Body of pancreas (tissue), 4 donors: ENCODE data around the gene NFATC2. TPM values are rescaled to one million over a fixed set of nuclear protein-coding genes. Genes with fewer than 3 reads are reported as not detected.

Source experiments
- ATAC-seq: fragments of 150-250 bp; one replicate; pipeline ENCODE4 v1.9.1; 2016
- DNase-seq, 4 donors: peaks; one replicate each; pipeline ENCODE4 v3.0.0-alpha.2; 2019
- H3K27ac ChIP-seq, 4 donors: fragments of 200-600 bp; sonication (generic); 1 replicate in 3 of 4; 2 replicates in 1 of 4; pipeline versions ENCODE4 v1.5.1 to v1.6.1; 2016 to 2019; ENCODE audit warnings: mild to moderate bottlenecking in 1 of 4, mixed read lengths in 1 of 4, moderate library complexity in 1 of 4
- H3K27me3 ChIP-seq, 2 donors: fragments of 200-600 bp; sonication (generic); one replicate each; pipeline ENCODE4 v1.6.0; 2016; ENCODE audit warnings: mild to moderate bottlenecking in 1 of 2
- H3K36me3 ChIP-seq, 2 donors: fragments of 200-600 bp; sonication (generic); replicated peaks in 1 of 2; 2 replicates each; pipeline ENCODE4 v1.5.1; 2016; ENCODE audit warnings: low read depth in 2 of 2; ENCODE audit not compliant: insufficient read depth in 1 of 2
- H3K4me1 ChIP-seq: fragments of 200-600 bp; sonication (generic); one replicate; pipeline ENCODE4 v1.6.0; 2016
- H3K4me3 ChIP-seq, 2 donors: fragments of 200-600 bp; sonication (generic); 1 replicate in 1 of 2; 2 replicates in 1 of 2; pipeline ENCODE4 v1.5.1; 2016 to 2019
- H3K9me3 ChIP-seq, 3 donors: fragments of 200-600 bp; sonication (generic); 1 replicate in 2 of 3; 2 replicates in 1 of 3; pipeline ENCODE4 v1.5.1; 2016
- POLR2A ChIP-seq, 3 donors: fragments of 450-650 bp; IDR thresholded peaks; one replicate each; pipeline ENCODE4 v1.6.1; 2016; ENCODE audit warnings: antibody characterized with exemption in 3 of 3, mild to moderate bottlenecking in 2 of 3
- WGBS, 2 donors: methylation state at CpG; one replicate each; pipeline ENCODE4 v1.1.5; 2017; 5-methylcytosine and 5-hydroxymethylcytosine counted together
- intact Hi-C: fragments of 100-400 bp; cut with DNase I; formaldehyde crosslinking; loops from one replicate; pipeline ENCODE4 v1.15.1; 2023
- total RNA-seq, 2 donors: library from RNA; depleted of rRNA; stranded (reverse); fragments of >200 nt; gene quantifications; one replicate each; pipeline ENCODE4 v1.1.0, GENCODE V29; 2016
- TF ChIP-seq, protein P1 (sequence below), 7 experiments: fragments of 450-650 bp in 4 of 7; fragments of 200-600 bp in 3 of 7; sonication (generic) in 3 of 7; IDR thresholded peaks; one replicate each; pipeline ENCODE4 v1.5.1; 2016 to 2019; ENCODE audit warnings: antibody characterized with exemption in 7 of 7

The NFATC2 gene
- total RNA-seq, 2 donors from 2014 or later = 4.9 to 7.6 TPM

DNA sequence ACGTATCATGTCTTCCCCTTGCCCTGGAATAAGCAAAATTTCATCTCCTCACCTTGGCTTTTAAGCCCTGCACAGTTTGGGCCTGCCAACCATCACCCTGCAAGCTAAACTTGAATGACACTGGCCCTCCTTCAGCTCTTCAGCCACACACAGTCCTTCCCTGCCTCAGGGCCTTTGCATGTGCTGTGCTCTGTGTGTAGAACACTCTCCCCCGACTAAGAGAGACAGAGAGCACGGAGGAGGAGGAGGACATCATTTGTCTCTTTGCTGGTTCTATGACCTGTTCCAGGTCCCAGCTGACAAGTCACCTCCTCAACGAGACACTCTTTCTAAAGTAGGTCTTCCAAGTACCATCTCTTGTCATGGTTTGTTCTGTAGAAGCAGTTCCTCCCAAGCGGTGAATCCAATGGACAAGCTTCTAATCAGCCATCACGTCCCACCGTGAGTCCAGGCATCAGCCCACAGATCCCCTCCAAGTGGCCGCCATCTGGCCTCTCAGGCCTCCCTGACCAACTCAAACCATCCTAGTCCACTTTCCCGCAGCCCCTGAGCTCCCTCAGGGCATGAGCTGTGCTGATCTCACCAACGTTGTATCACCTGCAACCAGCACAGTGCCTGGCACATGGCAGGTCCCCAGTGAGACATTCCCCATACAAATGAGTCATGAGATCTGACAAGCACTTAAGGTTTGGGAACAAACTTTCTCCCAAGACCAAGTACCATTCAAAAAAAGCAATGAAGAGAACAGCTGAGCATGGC, 30.5 kb downstream of the NFATC2 start:
- 94 to 95% methylated on average over 10 of the region's 10 CpGs for WGBS, 2 donors

DNA sequence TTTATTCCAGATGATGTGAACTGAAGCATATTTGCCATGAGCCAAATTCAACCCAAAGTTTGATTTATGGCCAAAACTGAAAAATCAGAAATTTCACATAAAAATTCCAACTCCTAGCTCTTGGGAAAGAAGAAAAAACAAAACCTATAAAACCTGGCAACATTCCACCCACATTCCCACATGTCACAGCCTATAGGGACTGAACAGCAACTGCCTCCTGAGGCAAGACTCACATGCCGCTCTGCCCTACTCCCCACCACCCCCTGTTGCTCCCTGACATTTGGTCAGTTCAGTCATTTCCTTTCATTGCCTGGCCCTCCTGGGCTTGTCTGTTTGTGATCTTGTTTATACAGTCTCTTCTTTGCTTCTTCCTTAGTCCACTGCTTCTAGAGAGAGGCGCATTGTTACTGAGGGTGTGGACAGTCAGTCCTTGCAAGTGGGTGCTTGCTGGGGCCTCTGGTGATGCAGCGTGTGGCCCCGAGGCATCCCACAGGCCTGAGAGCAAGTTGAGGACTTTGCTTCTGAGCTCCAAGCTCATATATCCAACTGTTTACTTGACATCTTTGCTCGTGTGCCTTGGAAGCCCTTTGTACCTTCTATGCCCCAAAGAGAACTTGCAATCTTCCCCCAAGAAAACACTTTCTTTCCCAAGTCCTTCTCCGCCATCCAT, 31.4 kb downstream of the NFATC2 start:
- WGBS, 2 donors = 97 to 100% methylated on average over 6 of the region's 6 CpGs
- H3K4me3 ChIP-seq = no peak overlapping the region
- no peak for DNase-seq
- no peak for TF ChIP-seq POLR2A (IDR thresholded peaks at IDR 0.05)
- TF ChIP-seq, protein P1, sequence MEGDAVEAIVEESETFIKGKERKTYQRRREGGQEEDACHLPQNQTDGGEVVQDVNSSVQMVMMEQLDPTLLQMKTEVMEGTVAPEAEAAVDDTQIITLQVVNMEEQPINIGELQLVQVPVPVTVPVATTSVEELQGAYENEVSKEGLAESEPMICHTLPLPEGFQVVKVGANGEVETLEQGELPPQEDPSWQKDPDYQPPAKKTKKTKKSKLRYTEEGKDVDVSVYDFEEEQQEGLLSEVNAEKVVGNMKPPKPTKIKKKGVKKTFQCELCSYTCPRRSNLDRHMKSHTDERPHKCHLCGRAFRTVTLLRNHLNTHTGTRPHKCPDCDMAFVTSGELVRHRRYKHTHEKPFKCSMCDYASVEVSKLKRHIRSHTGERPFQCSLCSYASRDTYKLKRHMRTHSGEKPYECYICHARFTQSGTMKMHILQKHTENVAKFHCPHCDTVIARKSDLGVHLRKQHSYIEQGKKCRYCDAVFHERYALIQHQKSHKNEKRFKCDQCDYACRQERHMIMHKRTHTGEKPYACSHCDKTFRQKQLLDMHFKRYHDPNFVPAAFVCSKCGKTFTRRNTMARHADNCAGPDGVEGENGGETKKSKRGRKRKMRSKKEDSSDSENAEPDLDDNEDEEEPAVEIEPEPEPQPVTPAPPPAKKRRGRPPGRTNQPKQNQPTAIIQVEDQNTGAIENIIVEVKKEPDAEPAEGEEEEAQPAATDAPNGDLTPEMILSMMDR (IDR thresholded peaks at IDR 0.05) = no peak
- no peaks in the 10 kb centered on the region for H3K9me3 ChIP-seq
- H3K36me3 ChIP-seq = peaks cover 0 to 4% of the 10 kb centered on the region in 2 donors
- intact Hi-C loops = no loop called here
- no peak overlapping the region for H3K27ac ChIP-seq
- H3K4me1 ChIP-seq = no peaks in the 10 kb centered on the region
- no peaks in the 10 kb centered on the region for H3K27me3 ChIP-seq
- no peak for ATAC-seq

More for the DNA sequence above, 30.5 kb downstream of the NFATC2 start:
- no peak for DNase-seq
- no peaks in the 10 kb centered on the region for H3K9me3 ChIP-seq
- TF ChIP-seq, protein P1 (IDR thresholded peaks at IDR 0.05) = no peak
- TF ChIP-seq POLR2A (IDR thresholded peaks at IDR 0.05) = no peak
- no peak overlapping the region for H3K27ac ChIP-seq
- H3K4me3 ChIP-seq = no peak overlapping the region
- H3K27me3 ChIP-seq = no peaks in the 10 kb centered on the region
- intact Hi-C loops = no loop called here
- H3K36me3 ChIP-seq = peaks cover 0 to 4% of the 10 kb centered on the region in 2 donors
- no peak for ATAC-seq
- H3K4me1 ChIP-seq = no peaks in the 10 kb centered on the region

DNA sequence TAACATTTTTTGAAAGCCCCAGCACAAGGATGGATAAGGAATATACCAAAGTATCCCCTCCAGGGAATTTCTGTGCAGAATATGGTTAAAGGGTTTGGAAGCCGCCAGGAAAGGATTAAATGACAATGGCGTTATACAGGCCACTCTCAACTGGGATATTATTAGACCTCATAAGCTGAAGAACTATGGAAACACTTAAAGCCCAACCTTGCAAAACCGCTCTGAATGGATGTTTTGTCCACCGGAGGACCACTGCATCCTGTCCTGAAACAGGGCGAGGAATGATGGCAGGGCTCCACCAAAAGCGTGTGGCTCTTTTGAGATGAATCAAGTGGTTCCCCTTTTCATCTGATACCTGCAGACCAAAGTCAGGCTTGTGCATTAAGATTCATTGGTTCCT, 32.4 kb downstream of the NFATC2 start:
- Histone ChIP-seq H3K36me3 (peaks cover 0 to 4% of the 10 kb centered on the region in 2 donors), H3K4me3 (no peak overlapping the region), H3K27me3 (no peaks in the 10 kb centered on the region), H3K9me3 (no peaks in the 10 kb centered on the region), H3K27ac (no peak overlapping the region), H3K4me1 (no peaks in the 10 kb centered on the region)
- ATAC-seq (no peak), DNase-seq (no peak)
- intact Hi-C loops = no loop called here
- WGBS, 2 donors = 90 to 92% methylated on average over 6 of the region's 6 CpGs
- TF ChIP-seq, protein P1 (IDR thresholded peaks at IDR 0.05) = no peak
- no peak for TF ChIP-seq POLR2A (IDR thresholded peaks at IDR 0.05)

DNA sequence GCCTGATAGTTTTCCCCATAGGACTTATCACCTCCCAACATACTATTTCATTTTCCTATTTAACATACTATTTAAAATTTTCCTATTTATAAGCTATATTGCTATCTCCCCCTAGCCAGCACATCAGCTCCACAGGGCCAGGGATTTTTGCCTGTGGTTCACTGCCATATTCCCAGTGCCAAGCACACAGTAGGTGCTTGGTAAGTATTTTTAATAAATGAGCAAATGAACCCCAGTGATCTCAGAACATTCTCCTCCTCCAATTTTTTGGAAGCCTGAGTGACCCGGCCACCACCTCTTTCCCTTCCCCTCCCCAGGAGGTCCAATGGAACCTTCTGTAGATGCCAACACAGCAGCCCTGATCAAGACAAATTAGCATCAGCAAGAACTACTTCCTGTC, 33.3 kb downstream of the NFATC2 start:
- peaks cover 0 to 2% of the 10 kb centered on the region in 2 donors for H3K36me3 ChIP-seq
- intact Hi-C loops = no loop called here
- WGBS, 2 donors = 68 to 73% methylated on average over 1 of the region's 1 CpG

More for the DNA sequence above, 33.3 kb downstream of the NFATC2 start:
- Histone ChIP-seq H3K4me3 (no peak overlapping the region), H3K27ac (no peak overlapping the region), H3K27me3 (no peaks in the 10 kb centered on the region), H3K4me1 (no peaks in the 10 kb centered on the region), H3K9me3 (no peaks in the 10 kb centered on the region)
- DNase-seq = no peak
- no peak for ATAC-seq
- no peak for TF ChIP-seq POLR2A (IDR thresholded peaks at IDR 0.05)
- TF ChIP-seq, protein P1 (IDR thresholded peaks at IDR 0.05) = no peak
